GM21423 (cell line): ENCODE results near the gene CA4.

Source experiments
- ATAC-seq: cut with Tn5 transposase; IDR thresholded peaks from one replicate; pipeline ENCODE4 v1.9.1; 2021; ENCODE audit warnings: mild to moderate bottlenecking, moderate library complexity; ENCODE audit not compliant: unreplicated experiment

CA4 gene

GRCh38 chr17:60154616-60155426 lies 5.0 kb downstream of the CA4 start:
- no peak for ATAC-seq

GRCh38 chr17:60155427-60155814 lies 5.6 kb downstream of the CA4 start:
- ATAC-seq, result no peak

- no peak for ATAC-seq
Measured at GRCh38 chr17:60155815-60156214, 6.0 kb downstream of the CA4 start.

GRCh38 chr17:60156746-60157145 lies 7.0 kb downstream of the CA4 start:
- no peak for ATAC-seq

GRCh38 chr17:60157487-60158040 lies 7.8 kb downstream of the CA4 start:
- no peak for ATAC-seq

GRCh38 chr17:60158751-60159478 lies 9.1 kb downstream of the CA4 start:
- ATAC-seq, result no peak

GRCh38 chr17:60159479-60159866 lies 9.7 kb downstream of the CA4 start:
- no peak for ATAC-seq

- ATAC-seq, result no peak
Measured at GRCh38 chr17:60160829-60161501, 11.2 kb downstream of the CA4 start.

- no peak for ATAC-seq
Measured at GRCh38 chr17:60161598-60162330, 12.0 kb downstream of the CA4 start.

GRCh38 chr17:60163108-60163784 lies 13.5 kb downstream of the CA4 start:
- no peak for ATAC-seq

- no peak for ATAC-seq
Measured at GRCh38 chr17:60164164-60164563, 14.4 kb downstream of the CA4 start.

- ATAC-seq, result no peak
Measured at GRCh38 chr17:60164697-60165096, 14.9 kb downstream of the CA4 start.

- ATAC-seq, result no peak
Measured at GRCh38 chr17:60165223-60165622, 15.4 kb downstream of the CA4 start.

- peak; percentile 62 for ATAC-seq
Measured at GRCh38 chr17:60165971-60166370, 16.2 kb downstream of the CA4 start.

- ATAC-seq, result no peak
Measured at GRCh38 chr17:60167065-60167741, 17.4 kb downstream of the CA4 start.

- ATAC-seq, result no peak
Measured at GRCh38 chr17:60168654-60169053, 18.9 kb downstream of the CA4 start.

GRCh38 chr17:60169921-60170817 lies 20.4 kb downstream of the CA4 start:
- no peak for ATAC-seq

- ATAC-seq, result no peak
Measured at GRCh38 chr17:60170835-60171752, 21.3 kb downstream of the CA4 start.
